ENCODE data around the gene EPHB3. TPM values are rescaled to one million over a fixed set of nuclear protein-coding genes. Genes with fewer than 3 reads are reported as not detected.

The EPHB3 gene
- total and polyA plus RNA-seq, 10 of the 15 experiments (the other 5 are each of a cell fraction or from before 2014, with no cell fraction given): 0.09 TPM; not detected in 9

DNA sequence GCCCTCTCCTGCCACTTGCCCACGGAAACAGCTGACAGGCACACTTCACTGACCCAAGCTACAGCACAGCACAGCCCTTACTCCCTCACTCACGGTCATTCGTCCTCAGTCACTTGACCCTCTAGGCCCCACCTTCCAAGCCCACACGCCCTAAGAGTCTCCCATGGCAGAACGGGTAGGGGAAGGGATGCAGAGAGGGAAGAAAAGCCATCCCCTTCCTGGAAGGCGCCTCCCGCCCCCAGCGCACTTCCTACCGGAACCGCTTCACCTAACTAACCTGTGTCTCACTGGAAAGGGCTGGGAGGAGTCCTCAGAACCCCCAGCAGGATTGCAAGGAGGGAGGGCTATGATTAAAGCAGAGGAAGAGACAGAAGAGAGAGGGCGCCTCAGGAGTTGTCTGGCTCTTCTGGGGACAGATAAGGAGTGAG is 22.9 kb downstream of the EPHB3 start:
- CTCF ChIA-PET: no interaction called here
- RAD21 ChIA-PET (ENCODE audit: unreplicated experiment): no interaction called here
- Histone ChIP-seq H3K4me3 (no peak overlapping the region), H4K20me1 (ENCODE audit: control insufficient read depth, insufficient read depth) (no peaks in the 10 kb centered on the region), H3K9me3 (replicated peaks; ENCODE audit: control insufficient read depth, insufficient read depth, low read length) (no peaks in the 10 kb centered on the region), H3K9ac (ENCODE audit: control insufficient read depth, insufficient read depth, low read length) (no peak overlapping the region), H3K27ac (ENCODE audit: control insufficient read depth, insufficient read depth) (no peak overlapping the region), H3K4me1 (ENCODE audit: control insufficient read depth, insufficient read depth, low read length) (no peaks in the 10 kb centered on the region), H3K36me3 (ENCODE audit: control insufficient read depth in 2 of 2, insufficient read depth in 2 of 2, low read length in 1 of 2) (no peaks in the 10 kb centered on the region), H3K4me2 (ENCODE audit: control insufficient read depth, insufficient read depth) (no peak overlapping the region), H3K27me3 (replicated peaks in 1 of 2; ENCODE audit: control insufficient read depth in 2 of 2, insufficient read depth in 2 of 2, low read length in 1 of 2) (peaks cover 3 to 4% of the 10 kb centered on the region in 2 experiments; a peak in 3 of 4 replicates), H2AFZ (ENCODE audit: control insufficient read depth, low read depth, low read length) (no peak overlapping the region), H3K79me2 (ENCODE audit: control insufficient read depth, insufficient read depth, low read length) (no peaks in the 10 kb centered on the region)
- DNase-seq (ENCODE audit: low read depth, low spot score) (no peak), ATAC-seq (no peak), FAIRE-seq (no peak)
- TF ChIP-seq ZNF384 (IDR thresholded peaks at IDR 0.05; ENCODE audit: borderline replicate concordance, low read depth, low read length) (no peak), SUPT20H (IDR thresholded peaks at IDR 0.05; ENCODE audit: borderline replicate concordance, control insufficient read depth, low read depth, low read length) (no peak), MYB (IDR thresholded peaks at IDR 0.05; ENCODE audit: borderline replicate concordance, low read depth, low read length) (no peak), CREB1 (IDR thresholded peaks at IDR 0.05; ENCODE audit: low read depth) (no peak), NRF1 (conservative IDR thresholded peaks at IDR 0.05; ENCODE audit: low read depth, low read length) (no peak), SREBF1 (IDR thresholded peaks at IDR 0.05; ENCODE audit: low read length) (no peak), FOXM1 (IDR thresholded peaks at IDR 0.05; ENCODE audit: low read depth, low read length) (no peak), RCOR1 (conservative IDR thresholded peaks at IDR 0.05; ENCODE audit: low read depth, low read length) (no peak), E4F1 (IDR thresholded peaks at IDR 0.05; ENCODE audit: borderline replicate concordance, partially characterized antibody) (no peak), ATF3 (IDR thresholded peaks at IDR 0.05; ENCODE audit: borderline replicate concordance, extremely low read depth, low read depth, low read length) (no peak), NR2C2 (IDR thresholded peaks at IDR 0.05; ENCODE audit: borderline replicate concordance, control insufficient read depth, insufficient read length, low read depth) (no peak), ZNF24 (IDR thresholded peaks at IDR 0.05) (no peak), NFYA (IDR thresholded peaks at IDR 0.05; ENCODE audit: borderline replicate concordance, low read depth, low read length) (no peak), MEF2B (IDR thresholded peaks at IDR 0.05; ENCODE audit: partially characterized antibody, poor library complexity, severe bottlenecking) (no peak)
- TF ChIP-seq, protein P1, sequence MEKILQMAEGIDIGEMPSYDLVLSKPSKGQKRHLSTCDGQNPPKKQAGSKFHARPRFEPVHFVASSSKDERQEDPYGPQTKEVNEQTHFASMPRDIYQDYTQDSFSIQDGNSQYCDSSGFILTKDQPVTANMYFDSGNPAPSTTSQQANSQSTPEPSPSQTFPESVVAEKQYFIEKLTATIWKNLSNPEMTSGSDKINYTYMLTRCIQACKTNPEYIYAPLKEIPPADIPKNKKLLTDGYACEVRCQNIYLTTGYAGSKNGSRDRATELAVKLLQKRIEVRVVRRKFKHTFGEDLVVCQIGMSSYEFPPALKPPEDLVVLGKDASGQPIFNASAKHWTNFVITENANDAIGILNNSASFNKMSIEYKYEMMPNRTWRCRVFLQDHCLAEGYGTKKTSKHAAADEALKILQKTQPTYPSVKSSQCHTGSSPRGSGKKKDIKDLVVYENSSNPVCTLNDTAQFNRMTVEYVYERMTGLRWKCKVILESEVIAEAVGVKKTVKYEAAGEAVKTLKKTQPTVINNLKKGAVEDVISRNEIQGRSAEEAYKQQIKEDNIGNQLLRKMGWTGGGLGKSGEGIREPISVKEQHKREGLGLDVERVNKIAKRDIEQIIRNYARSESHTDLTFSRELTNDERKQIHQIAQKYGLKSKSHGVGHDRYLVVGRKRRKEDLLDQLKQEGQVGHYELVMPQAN (conservative IDR thresholded peaks at IDR 0.05): no peak
- 44% methylated on average over 11 of the region's 11 CpGs for whole genome bisulfite sequencing (ENCODE audit: insufficient coverage, insufficient replicate concordance, low lambda C conversion rate, missing lambda C conversion rate)
- SMC1A ChIA-PET (ENCODE audit: uncharacterized antibody, unreplicated experiment): no interaction called here
- in situ Hi-C loops (cut with MboI): no loop called here
- POLR2A ChIA-PET: no interaction called here
- BruUV-seq (replicated peaks): no TSS peak
- intact Hi-C loops (cut with micrococcal nuclease; ENCODE audit: unreplicated experiment): no loop called here

Data from GM12878 (cell line).